ENCODE data around the gene GAREM1.
A peak's percentile ranks its signal among the peaks of the same experiment; 100 is the strongest.
"Not testable (repeated sequence)": the region's sequence is repeated elsewhere in the genome, so short reads cannot be mapped to it uniquely, and the experiment has no call there.

Gene GAREM1

GRCh38 chr18:32368170-32368569 is 102.5 kb downstream of the GAREM1 start:
- DNase-seq (ENCODE audit: low read depth), result no peak

GRCh38 chr18:32366586-32367538 is 103.8 kb downstream of the GAREM1 start:
- peak; percentile 54 for DNase-seq (ENCODE audit: low read depth)

- peak; percentile 59 for DNase-seq (ENCODE audit: low read depth)
Observed at GRCh38 chr18:32362484-32362883, 108.2 kb downstream of the GAREM1 start.

- no peak for DNase-seq (ENCODE audit: low read depth)
Observed at GRCh38 chr18:32360682-32361345, 109.9 kb downstream of the GAREM1 start.

GRCh38 chr18:32358529-32358928 is 112.2 kb downstream of the GAREM1 start:
- no peak for DNase-seq (ENCODE audit: low read depth)

GRCh38 chr18:32358075-32358474 is 112.6 kb downstream of the GAREM1 start:
- no peak for DNase-seq (ENCODE audit: low read depth)

- DNase-seq (ENCODE audit: low read depth), result peak; percentile 45
Observed at GRCh38 chr18:32355896-32356295, 114.8 kb downstream of the GAREM1 start.

GRCh38 chr18:32354518-32354917 is 116.2 kb downstream of the GAREM1 start:
- no peak for DNase-seq (ENCODE audit: low read depth)

- no peak for DNase-seq (ENCODE audit: low read depth)
Observed at GRCh38 chr18:32353257-32353656, 117.4 kb downstream of the GAREM1 start.

- peak; percentile 31 for DNase-seq (ENCODE audit: low read depth)
Observed at GRCh38 chr18:32351032-32351431, 119.7 kb downstream of the GAREM1 start.

GRCh38 chr18:32349728-32350395 is 120.8 kb downstream of the GAREM1 start:
- DNase-seq (ENCODE audit: low read depth), result peak; percentile 98

- peak; percentile 30 for DNase-seq (ENCODE audit: low read depth)
Observed at GRCh38 chr18:32346671-32347070, 124.0 kb downstream of the GAREM1 start.

- DNase-seq (ENCODE audit: low read depth), result no peak
Observed at GRCh38 chr18:32343634-32344033, 127.0 kb downstream of the GAREM1 start.

GRCh38 chr18:32341112-32341511 is 129.6 kb downstream of the GAREM1 start:
- not testable (repeated sequence) for DNase-seq (ENCODE audit: low read depth)

GRCh38 chr18:32339045-32339444 is 131.6 kb downstream of the GAREM1 start:
- no peak for DNase-seq (ENCODE audit: low read depth)

- DNase-seq (ENCODE audit: low read depth), result no peak
Observed at GRCh38 chr18:32337821-32338220, 132.9 kb downstream of the GAREM1 start.

GRCh38 chr18:32337347-32337746 is 133.3 kb downstream of the GAREM1 start:
- DNase-seq (ENCODE audit: low read depth), result no peak

GRCh38 chr18:32335228-32335627 is 135.5 kb downstream of the GAREM1 start:
- no peak for DNase-seq (ENCODE audit: low read depth)

- DNase-seq (ENCODE audit: low read depth), result no peak
Observed at GRCh38 chr18:32333781-32334180, 136.9 kb downstream of the GAREM1 start.

- no peak for DNase-seq (ENCODE audit: low read depth)
Observed at GRCh38 chr18:32332708-32333107, 138.0 kb downstream of the GAREM1 start.

GRCh38 chr18:32328974-32329373 is 141.7 kb downstream of the GAREM1 start:
- no peak for DNase-seq (ENCODE audit: low read depth)

- peak; percentile 84 for DNase-seq (ENCODE audit: low read depth)
Observed at GRCh38 chr18:32328379-32328778, 142.3 kb downstream of the GAREM1 start.

All from iris pigment epithelial cell (primary cell).